NB4 (cell line): ENCODE data around the gene INO80D.

Experiments used
- POLR2A ChIP-seq: IDR thresholded peaks from 2 replicates; pipeline ENCODE4 v1.6.1; 2011; ENCODE audit warnings: mild to moderate bottlenecking; ENCODE audit not compliant: insufficient read length; ENCODE audit errors: extremely low read depth
- TF ChIP-seq, protein P1 (sequence below): IDR thresholded peaks from one replicate; pipeline ENCODE4 v1.5.1; 2012; ENCODE audit warnings: low read depth, low read length

DNA sequence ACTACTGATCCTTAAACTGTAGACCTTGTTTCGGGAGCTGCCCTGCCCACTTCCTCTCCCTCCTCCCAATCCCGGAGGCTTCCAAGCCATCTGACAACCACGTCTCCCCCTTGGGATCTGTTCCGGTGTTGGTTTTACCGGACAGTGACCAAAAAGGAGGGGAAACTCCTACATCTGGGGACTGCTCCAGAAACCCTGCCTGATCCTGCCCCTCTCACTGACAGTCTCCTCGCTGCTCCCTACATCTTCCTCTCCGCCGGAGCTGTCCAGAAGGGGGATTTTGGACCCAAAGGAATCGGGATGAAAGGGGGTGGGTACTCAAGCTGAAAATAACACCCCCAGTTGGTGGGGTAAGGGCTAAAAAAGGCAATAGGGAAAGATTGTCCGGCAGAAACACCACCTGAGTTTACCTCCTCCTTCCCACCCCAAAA lies 1.5 kb downstream of the INO80D start:
- TF ChIP-seq, protein P1, sequence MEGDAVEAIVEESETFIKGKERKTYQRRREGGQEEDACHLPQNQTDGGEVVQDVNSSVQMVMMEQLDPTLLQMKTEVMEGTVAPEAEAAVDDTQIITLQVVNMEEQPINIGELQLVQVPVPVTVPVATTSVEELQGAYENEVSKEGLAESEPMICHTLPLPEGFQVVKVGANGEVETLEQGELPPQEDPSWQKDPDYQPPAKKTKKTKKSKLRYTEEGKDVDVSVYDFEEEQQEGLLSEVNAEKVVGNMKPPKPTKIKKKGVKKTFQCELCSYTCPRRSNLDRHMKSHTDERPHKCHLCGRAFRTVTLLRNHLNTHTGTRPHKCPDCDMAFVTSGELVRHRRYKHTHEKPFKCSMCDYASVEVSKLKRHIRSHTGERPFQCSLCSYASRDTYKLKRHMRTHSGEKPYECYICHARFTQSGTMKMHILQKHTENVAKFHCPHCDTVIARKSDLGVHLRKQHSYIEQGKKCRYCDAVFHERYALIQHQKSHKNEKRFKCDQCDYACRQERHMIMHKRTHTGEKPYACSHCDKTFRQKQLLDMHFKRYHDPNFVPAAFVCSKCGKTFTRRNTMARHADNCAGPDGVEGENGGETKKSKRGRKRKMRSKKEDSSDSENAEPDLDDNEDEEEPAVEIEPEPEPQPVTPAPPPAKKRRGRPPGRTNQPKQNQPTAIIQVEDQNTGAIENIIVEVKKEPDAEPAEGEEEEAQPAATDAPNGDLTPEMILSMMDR, result no peak
- peak; percentile 12 for TF ChIP-seq POLR2A
